ENCODE results near the gene OTUD5.

The OTUD5 gene

GRCh38 chrX:48904180-48904579, 53.2 kb downstream of the OTUD5 start:
- Histone ChIP-seq H3K4me3 (no peak overlapping the region), H3K27ac (no peak overlapping the region)
- no peak for TF ChIP-seq CTCF (IDR thresholded peaks at IDR 0.05)
- peak; percentile 69 for DNase-seq (ENCODE audit: low spot score)

- Histone ChIP-seq H3K4me3 (no peak overlapping the region), H3K27ac (no peak overlapping the region)
- no peak for TF ChIP-seq CTCF (IDR thresholded peaks at IDR 0.05)
- DNase-seq (ENCODE audit: low spot score): no peak
Observed at GRCh38 chrX:48903290-48903689, 54.1 kb downstream of the OTUD5 start.

- no peak for TF ChIP-seq CTCF (IDR thresholded peaks at IDR 0.05)
- DNase-seq (ENCODE audit: low spot score): peak; percentile 55
- no peak overlapping the region for H3K4me3 ChIP-seq
- H3K27ac ChIP-seq: no peak overlapping the region
Observed at GRCh38 chrX:48902776-48903175, 54.6 kb downstream of the OTUD5 start.

- H3K4me3 ChIP-seq: no peak overlapping the region
- DNase-seq (ENCODE audit: low spot score): peak; percentile 43
- no peak for TF ChIP-seq CTCF (IDR thresholded peaks at IDR 0.05)
- H3K27ac ChIP-seq: no peak overlapping the region
Observed at GRCh38 chrX:48902135-48902534, 55.3 kb downstream of the OTUD5 start.

GRCh38 chrX:48901069-48901468, 56.3 kb downstream of the OTUD5 start:
- H3K4me3 ChIP-seq: no peak overlapping the region
- no peak for DNase-seq (ENCODE audit: low spot score)
- no peak for TF ChIP-seq CTCF (IDR thresholded peaks at IDR 0.05)

GRCh38 chrX:48899078-48899410, 58.4 kb downstream of the OTUD5 start:
- DNase-seq (ENCODE audit: low spot score): no peak
- no peak overlapping the region for H3K4me3 ChIP-seq
- H3K27ac ChIP-seq: no peak overlapping the region
- TF ChIP-seq CTCF (IDR thresholded peaks at IDR 0.05): no peak

More at GRCh38 chrX:48901069-48901468, 56.3 kb downstream of the OTUD5 start:
- H3K27ac ChIP-seq: no peak overlapping the region

- Histone ChIP-seq H3K4me3 (peak within 1 kb of the TSS; percentile 75), H3K27ac (peak within 1 kb of the TSS; percentile 83 to 96)
- TF ChIP-seq CTCF (IDR thresholded peaks at IDR 0.05): no peak
- DNase-seq (ENCODE audit: low spot score): peak; percentile 93
Observed at GRCh38 chrX:48897625-48898306, 59.6 kb downstream of the OTUD5 start, which contains the start of the genes PQBP1 and TIMM17B. PQBP1 (plus strand) TSS chrX:48897930; CDS start chrX:48898510, 580 bp downstream. TIMM17B (minus strand) TSS chrX:48897768; CDS start chrX:48897749, 19 bp downstream.

Data from coronary artery (tissue), 2 donors.